Activated naive CD4-positive, alpha-beta T cell treated with anti-CD3 and anti-CD28 coated beads, Interleukin-2, amount 10 ng/mL, durations not matched to agents 7 days and 5 days (primary cell): ENCODE measurements around the gene PDZD2.

Experiments
- CTCF ChIA-PET: fragments of 350-600 bp; sonication (Branson Sonifier 250); formaldehyde crosslinking; loops from one replicate; lab custom pipeline; 2021; ENCODE audit warnings: antibody characterized with exemption; lab: Charles Lee
- DNase-seq: peaks from one replicate; pipeline ENCODE4 v3.0.0-alpha.2; 2020
- H3K27ac Mint-ChIP-seq: one replicate; pipeline ENCODE4 v1.8.0; 2021; ENCODE audit warnings: mild to moderate bottlenecking, moderate library complexity, mixed read lengths
- H3K27me3 Mint-ChIP-seq: one replicate; pipeline ENCODE4 v1.8.0; 2021; ENCODE audit warnings: mild to moderate bottlenecking, mixed read lengths
- H3K36me3 Mint-ChIP-seq: one replicate; pipeline ENCODE4 v1.8.0; 2021; ENCODE audit warnings: mixed read lengths
- H3K4me1 Mint-ChIP-seq: one replicate; pipeline ENCODE4 v1.8.0; 2021; ENCODE audit warnings: mixed read lengths
- H3K4me3 Mint-ChIP-seq: one replicate; pipeline ENCODE4 v1.8.0; 2021; ENCODE audit warnings: mild to moderate bottlenecking, moderate library complexity, mixed read lengths
- H3K9me3 Mint-ChIP-seq: one replicate; pipeline ENCODE4 v1.8.0; 2021; ENCODE audit warnings: mixed read lengths

PDZD2 gene

GRCh38 chr5:31937703-31938102, 298.8 kb downstream of the PDZD2 start:
- no peak overlapping the region for H3K27ac Mint-ChIP-seq
- H3K4me1 Mint-ChIP-seq, result no peaks in the 10 kb centered on the region
- CTCF ChIA-PET, result interaction anchor here (0.7 to 1.2 kb wide), 2 partner anchors 9 to 139 kb away, joined by 3 to 4 read pairs; no protein-coding TSS in a partner anchor
- H3K27me3 Mint-ChIP-seq, result no peaks in the 10 kb centered on the region
- no peak for DNase-seq
- H3K4me3 Mint-ChIP-seq, result no peak overlapping the region
- H3K9me3 Mint-ChIP-seq, result no peaks in the 10 kb centered on the region
- no peaks in the 10 kb centered on the region for H3K36me3 Mint-ChIP-seq

- Mint-ChIP-seq H3K9me3 (no peaks in the 10 kb centered on the region), H3K4me3 (no peak overlapping the region), H3K27ac (no peak overlapping the region), H3K4me1 (no peaks in the 10 kb centered on the region), H3K36me3 (no peaks in the 10 kb centered on the region), H3K27me3 (no peaks in the 10 kb centered on the region)
- DNase-seq, result no peak
- CTCF ChIA-PET, result no interaction called here
Measured at GRCh38 chr5:31939151-31939550, 300.2 kb downstream of the PDZD2 start.

GRCh38 chr5:31941151-31941755, 302.3 kb downstream of the PDZD2 start:
- no peak for DNase-seq
- no peaks in the 10 kb centered on the region for H3K9me3 Mint-ChIP-seq
- H3K4me1 Mint-ChIP-seq, result no peaks in the 10 kb centered on the region
- no peaks in the 10 kb centered on the region for H3K36me3 Mint-ChIP-seq
- H3K27me3 Mint-ChIP-seq, result no peaks in the 10 kb centered on the region
- CTCF ChIA-PET, result no interaction called here
- H3K4me3 Mint-ChIP-seq, result no peak overlapping the region
- no peak overlapping the region for H3K27ac Mint-ChIP-seq

GRCh38 chr5:31942546-31942945, 303.6 kb downstream of the PDZD2 start:
- CTCF ChIA-PET, result no interaction called here
- H3K4me3 Mint-ChIP-seq, result no peak overlapping the region
- H3K27me3 Mint-ChIP-seq, result no peaks in the 10 kb centered on the region
- no peak overlapping the region for H3K27ac Mint-ChIP-seq
- H3K9me3 Mint-ChIP-seq, result no peaks in the 10 kb centered on the region
- no peak for DNase-seq
- no peaks in the 10 kb centered on the region for H3K4me1 Mint-ChIP-seq
- H3K36me3 Mint-ChIP-seq, result no peaks in the 10 kb centered on the region

GRCh38 chr5:31944684-31945445, 305.9 kb downstream of the PDZD2 start:
- CTCF ChIA-PET, result interaction anchor here (0.6 kb wide), 1 partner anchor 189 kb away, joined by 3 read pairs; no protein-coding TSS in a partner anchor
- no peaks in the 10 kb centered on the region for H3K36me3 Mint-ChIP-seq
- no peaks in the 10 kb centered on the region for H3K4me1 Mint-ChIP-seq
- no peak overlapping the region for H3K4me3 Mint-ChIP-seq
- no peak for DNase-seq
- H3K27ac Mint-ChIP-seq, result no peak overlapping the region
- H3K27me3 Mint-ChIP-seq, result no peaks in the 10 kb centered on the region
- no peaks in the 10 kb centered on the region for H3K9me3 Mint-ChIP-seq

DNA sequence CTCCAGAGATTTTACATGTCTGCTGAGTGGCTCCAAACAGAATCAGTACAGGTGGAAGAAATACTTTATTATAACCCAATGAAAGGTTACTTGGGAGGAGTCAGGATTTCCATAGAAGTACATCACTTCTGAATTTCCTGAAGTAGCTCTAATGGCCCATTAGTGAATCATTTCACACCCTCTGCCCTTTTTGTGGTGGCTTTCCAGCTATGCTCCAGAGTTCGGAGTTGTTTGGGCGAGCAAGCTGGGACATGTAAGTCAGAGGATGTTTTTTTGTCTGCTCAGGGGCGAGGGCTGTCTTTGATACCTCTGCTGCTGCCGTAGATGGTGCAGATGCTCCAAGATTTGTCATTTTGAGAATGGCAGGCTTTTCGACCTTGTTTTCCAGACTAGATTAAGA, 309.1 kb downstream of the PDZD2 start:
- Mint-ChIP-seq H3K9me3 (no peaks in the 10 kb centered on the region), H3K36me3 (no peaks in the 10 kb centered on the region), H3K4me3 (no peak overlapping the region), H3K4me1 (no peaks in the 10 kb centered on the region), H3K27me3 (no peaks in the 10 kb centered on the region), H3K27ac (no peak overlapping the region)
- no peak for DNase-seq
- CTCF ChIA-PET, result no interaction called here

GRCh38 chr5:31952067-31952466, 313.1 kb downstream of the PDZD2 start:
- no peaks in the 10 kb centered on the region for H3K27me3 Mint-ChIP-seq
- DNase-seq, result no peak
- no peaks in the 10 kb centered on the region for H3K9me3 Mint-ChIP-seq
- no peak overlapping the region for H3K4me3 Mint-ChIP-seq
- CTCF ChIA-PET, result no interaction called here
- H3K36me3 Mint-ChIP-seq, result no peaks in the 10 kb centered on the region
- H3K4me1 Mint-ChIP-seq, result no peaks in the 10 kb centered on the region
- no peak overlapping the region for H3K27ac Mint-ChIP-seq

- CTCF ChIA-PET, result no interaction called here
- Mint-ChIP-seq H3K36me3 (no peaks in the 10 kb centered on the region), H3K4me1 (no peaks in the 10 kb centered on the region), H3K4me3 (no peak overlapping the region), H3K9me3 (no peaks in the 10 kb centered on the region), H3K27me3 (no peaks in the 10 kb centered on the region), H3K27ac (no peak overlapping the region)
- no peak for DNase-seq
Measured at GRCh38 chr5:31954091-31954490, 315.2 kb downstream of the PDZD2 start.

- no peaks in the 10 kb centered on the region for H3K9me3 Mint-ChIP-seq
- CTCF ChIA-PET, result no interaction called here
- no peaks in the 10 kb centered on the region for H3K4me1 Mint-ChIP-seq
- no peak for DNase-seq
- no peak overlapping the region for H3K27ac Mint-ChIP-seq
- no peaks in the 10 kb centered on the region for H3K36me3 Mint-ChIP-seq
- H3K27me3 Mint-ChIP-seq, result no peaks in the 10 kb centered on the region
- no peak overlapping the region for H3K4me3 Mint-ChIP-seq
Measured at GRCh38 chr5:31957151-31957550, 318.2 kb downstream of the PDZD2 start.

DNA sequence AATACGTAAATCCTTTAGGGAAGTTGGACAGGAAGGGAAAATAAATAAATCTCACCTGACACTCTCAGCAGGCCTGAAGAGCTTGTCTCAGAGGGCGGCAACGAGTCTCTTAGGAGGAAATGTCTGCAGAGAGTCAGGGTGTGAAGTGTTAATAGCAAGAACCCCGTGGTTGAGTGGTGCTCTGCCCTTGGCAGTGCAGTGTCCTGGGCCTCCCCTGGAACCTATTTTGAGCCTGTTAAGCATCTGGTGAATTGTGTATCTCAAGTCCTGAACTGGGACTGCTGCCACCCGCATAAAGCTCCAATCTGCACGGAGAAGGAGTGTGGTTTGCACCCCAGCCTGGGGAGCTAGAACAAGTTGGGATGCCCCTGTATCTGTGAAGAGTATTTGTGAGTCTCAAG, 323.4 kb downstream of the PDZD2 start:
- CTCF ChIA-PET, result no interaction called here
- Mint-ChIP-seq H3K27ac (no peak overlapping the region), H3K4me1 (no peaks in the 10 kb centered on the region), H3K27me3 (peaks cover 6% of the 10 kb centered on the region), H3K36me3 (no peaks in the 10 kb centered on the region), H3K9me3 (no peaks in the 10 kb centered on the region), H3K4me3 (no peak overlapping the region)
- no peak for DNase-seq

- no peak for DNase-seq
- Mint-ChIP-seq H3K27me3 (peaks cover 9% of the 10 kb centered on the region), H3K4me1 (no peaks in the 10 kb centered on the region), H3K4me3 (no peak overlapping the region), H3K36me3 (no peaks in the 10 kb centered on the region), H3K27ac (no peak overlapping the region), H3K9me3 (no peaks in the 10 kb centered on the region)
- CTCF ChIA-PET, result no interaction called here
Measured at GRCh38 chr5:31962871-31963307, 324.0 kb downstream of the PDZD2 start.

DNA sequence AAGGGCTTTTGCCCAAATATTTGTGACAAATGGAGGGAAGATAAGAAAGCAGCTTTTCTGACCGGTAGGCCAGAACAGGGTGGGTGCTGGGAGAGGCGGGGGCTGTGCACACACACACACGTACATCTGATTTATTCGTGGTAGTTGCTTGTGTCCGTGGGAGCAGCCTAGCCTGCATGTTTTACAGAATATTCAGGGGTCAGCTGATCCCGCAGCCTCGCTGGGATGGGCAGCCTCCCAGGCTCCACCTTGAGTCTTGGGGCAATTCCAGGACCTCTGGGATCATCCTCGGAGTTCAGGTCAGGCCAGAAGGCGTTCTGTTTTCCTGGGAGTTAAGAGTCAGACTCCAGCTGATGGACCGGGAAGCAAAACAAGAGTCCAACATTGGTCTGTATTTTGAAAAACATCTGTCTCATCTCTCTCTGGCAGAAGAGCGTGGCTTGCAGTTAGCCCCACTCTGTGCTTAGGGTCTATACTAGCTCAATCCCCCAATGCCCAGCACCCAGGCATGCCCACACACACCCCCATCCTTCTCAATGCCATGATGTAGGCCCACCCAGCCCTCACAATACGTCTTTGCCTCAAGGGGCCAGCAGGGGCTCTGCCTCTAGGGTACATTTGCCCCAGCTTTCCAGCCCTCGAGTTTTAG, 324.6 kb downstream of the PDZD2 start:
- no peak overlapping the region for H3K27ac Mint-ChIP-seq
- no peaks in the 10 kb centered on the region for H3K36me3 Mint-ChIP-seq
- peaks cover 9% of the 10 kb centered on the region for H3K27me3 Mint-ChIP-seq
- no peaks in the 10 kb centered on the region for H3K9me3 Mint-ChIP-seq
- H3K4me1 Mint-ChIP-seq, result no peaks in the 10 kb centered on the region
- CTCF ChIA-PET, result no interaction called here
- no peak for DNase-seq
- no peak overlapping the region for H3K4me3 Mint-ChIP-seq

DNA sequence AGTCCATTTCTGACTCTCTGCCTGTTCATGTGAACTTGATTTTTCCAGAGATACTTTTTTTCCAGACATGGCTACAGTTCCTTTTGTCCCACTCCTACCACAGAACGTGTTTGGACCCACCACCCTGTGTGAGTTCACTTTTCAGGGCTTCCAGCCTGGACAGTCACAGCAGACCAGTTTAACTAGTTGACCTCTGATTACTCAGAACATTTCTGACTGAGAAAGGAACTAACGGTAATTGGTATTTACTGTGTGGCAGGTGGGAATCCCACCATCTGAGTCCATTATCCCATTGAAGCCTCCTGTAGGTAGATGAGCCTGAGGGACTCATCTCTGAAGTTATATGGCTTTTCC, 325.1 kb downstream of the PDZD2 start:
- CTCF ChIA-PET, result no interaction called here

GRCh38 chr5:31965227-31965626, 326.3 kb downstream of the PDZD2 start:
- no peak overlapping the region for H3K27ac Mint-ChIP-seq
- H3K4me1 Mint-ChIP-seq, result no peaks in the 10 kb centered on the region
- H3K4me3 Mint-ChIP-seq, result no peak overlapping the region
- H3K27me3 Mint-ChIP-seq, result peaks cover 9% of the 10 kb centered on the region
- no peak for DNase-seq
- no peaks in the 10 kb centered on the region for H3K9me3 Mint-ChIP-seq
- H3K36me3 Mint-ChIP-seq, result no peaks in the 10 kb centered on the region
- CTCF ChIA-PET, result no interaction called here

More for the DNA sequence above, 325.1 kb downstream of the PDZD2 start:
- Mint-ChIP-seq H3K9me3 (no peaks in the 10 kb centered on the region), H3K27ac (no peak overlapping the region), H3K4me1 (no peaks in the 10 kb centered on the region), H3K4me3 (no peak overlapping the region), H3K27me3 (peaks cover 9% of the 10 kb centered on the region), H3K36me3 (no peaks in the 10 kb centered on the region)
- DNase-seq, result no peak

GRCh38 chr5:31966936-31967335, 328.0 kb downstream of the PDZD2 start:
- Mint-ChIP-seq H3K4me1 (no peaks in the 10 kb centered on the region), H3K27ac (no peak overlapping the region), H3K4me3 (no peak overlapping the region), H3K9me3 (no peaks in the 10 kb centered on the region), H3K27me3 (peaks cover 9% of the 10 kb centered on the region), H3K36me3 (no peaks in the 10 kb centered on the region)
- CTCF ChIA-PET, result no interaction called here
- DNase-seq, result no peak
